ENCODE results near the gene ANKRD30B.
"Not testable (repeated sequence)": the region's sequence is repeated elsewhere in the genome, so short reads cannot be mapped to it uniquely, and the experiment has no call there.

Gene ANKRD30B

DNA sequence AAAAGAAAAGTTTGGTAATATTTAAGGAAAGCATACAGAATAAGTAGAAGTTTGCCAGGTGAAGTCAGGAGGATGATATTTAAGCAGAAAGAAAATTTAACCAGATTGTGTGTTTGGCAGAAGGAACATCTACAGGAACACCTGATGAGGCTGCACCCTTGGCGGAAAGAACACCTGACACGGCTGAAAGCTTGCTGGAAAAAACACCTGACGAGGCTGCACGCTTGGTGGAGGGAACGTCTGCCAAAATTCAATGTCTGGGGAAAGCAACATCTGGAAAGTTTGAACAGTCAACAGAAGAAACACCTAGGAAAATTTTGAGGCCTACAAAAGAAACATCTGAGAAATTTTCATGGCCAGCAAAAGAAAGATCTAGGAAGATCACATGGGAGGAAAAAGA is 15.6 kb downstream of the ANKRD30B start:
- H3K9me3 ChIP-seq (ENCODE audit: control extremely low read depth in 1 of 5, control insufficient read depth in 4 of 5, insufficient read depth in 2 of 5, low read depth in 1 of 5, low read length in 4 of 5); H3K4me1 ChIP-seq (ENCODE audit: control extremely low read depth in 1 of 4, control insufficient read depth in 4 of 4, insufficient read depth in 4 of 4, low read length in 3 of 4); H3K36me3 ChIP-seq (ENCODE audit: control insufficient read depth in 4 of 4, insufficient read depth in 4 of 4, low read length in 3 of 4); DNase-seq; H3K4me3 ChIP-seq (ENCODE audit: control insufficient read depth in 1 of 7, extremely low read depth in 1 of 7, insufficient read depth in 4 of 7, low read depth in 2 of 7, low read length in 6 of 7); H3K27me3 ChIP-seq (replicated peaks in 2 of 5; ENCODE audit: control insufficient read depth in 4 of 5, insufficient read depth in 5 of 5, low read length in 4 of 5); POLR2A ChIA-PET; H3K27ac ChIP-seq (ENCODE audit: insufficient read depth in 1 of 2, low read depth in 1 of 2, low read length in 2 of 2, poor library complexity in 1 of 2, severe bottlenecking in 2 of 2); CTCF ChIA-PET: not testable (repeated sequence)
- 93% methylated on average over 5 of the region's 5 CpGs for WGBS (ENCODE audit: insufficient coverage)

- H3K36me3 ChIP-seq (ENCODE audit: control insufficient read depth in 4 of 4, insufficient read depth in 4 of 4, low read length in 3 of 4) = no peaks in the 10 kb centered on the region
- peaks cover 0 to 3% (median 0%) of the 10 kb centered on the region in 5 experiments for H3K9me3 ChIP-seq (ENCODE audit: control extremely low read depth in 1 of 5, control insufficient read depth in 4 of 5, insufficient read depth in 2 of 5, low read depth in 1 of 5, low read length in 4 of 5)
- CTCF ChIA-PET = no interaction called here
- DNase-seq = no peak
- POLR2A ChIA-PET = no interaction called here
- no peaks in the 10 kb centered on the region for H3K4me1 ChIP-seq (ENCODE audit: control extremely low read depth in 1 of 4, control insufficient read depth in 4 of 4, insufficient read depth in 4 of 4, low read length in 3 of 4)
- no peak overlapping the region for H3K27ac ChIP-seq (ENCODE audit: insufficient read depth in 1 of 2, low read depth in 1 of 2, low read length in 2 of 2, poor library complexity in 1 of 2, severe bottlenecking in 2 of 2)
- no peak overlapping the region for H3K4me3 ChIP-seq (ENCODE audit: control insufficient read depth in 1 of 7, extremely low read depth in 1 of 7, insufficient read depth in 4 of 7, low read depth in 2 of 7, low read length in 6 of 7)
- H3K27me3 ChIP-seq (replicated peaks in 2 of 5; ENCODE audit: control insufficient read depth in 4 of 5, insufficient read depth in 5 of 5, low read length in 4 of 5) = no peaks in the 10 kb centered on the region
Observed at GRCh38 chr18:14767474-14767873, 19.5 kb downstream of the ANKRD30B start.

DNA sequence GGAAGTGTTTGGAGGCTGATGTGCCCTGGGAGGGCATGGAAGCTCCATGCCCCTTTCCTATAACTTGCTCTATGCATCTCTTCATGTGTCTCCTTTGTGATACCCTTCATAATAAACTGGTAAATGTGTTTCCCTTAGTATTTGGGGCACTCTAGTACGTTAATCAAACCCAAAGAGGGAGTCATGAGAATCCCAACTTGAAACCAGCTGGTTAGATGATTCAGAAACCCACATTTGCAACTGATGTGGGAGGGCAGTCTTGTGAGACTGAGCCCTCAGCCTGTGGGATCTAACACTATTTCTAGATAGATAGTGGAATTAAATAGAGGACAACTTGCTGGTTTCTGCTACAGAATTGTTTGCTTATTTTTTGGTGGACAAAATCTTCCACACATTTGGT is 20.3 kb downstream of the ANKRD30B start:
- Histone ChIP-seq H3K27ac (ENCODE audit: insufficient read depth in 1 of 2, low read depth in 1 of 2, low read length in 2 of 2, poor library complexity in 1 of 2, severe bottlenecking in 2 of 2) (no peak overlapping the region), H3K4me3 (ENCODE audit: control insufficient read depth in 1 of 7, extremely low read depth in 1 of 7, insufficient read depth in 4 of 7, low read depth in 2 of 7, low read length in 6 of 7) (no peak overlapping the region), H3K4me1 (ENCODE audit: control extremely low read depth in 1 of 4, control insufficient read depth in 4 of 4, insufficient read depth in 4 of 4, low read length in 3 of 4) (no peaks in the 10 kb centered on the region), H3K9me3 (ENCODE audit: control extremely low read depth in 1 of 5, control insufficient read depth in 4 of 5, insufficient read depth in 2 of 5, low read depth in 1 of 5, low read length in 4 of 5) (peaks cover 0 to 3% (median 0%) of the 10 kb centered on the region in 5 experiments), H3K36me3 (ENCODE audit: control insufficient read depth in 4 of 4, insufficient read depth in 4 of 4, low read length in 3 of 4) (no peaks in the 10 kb centered on the region), H3K27me3 (replicated peaks in 2 of 5; ENCODE audit: control insufficient read depth in 4 of 5, insufficient read depth in 5 of 5, low read length in 4 of 5) (no peaks in the 10 kb centered on the region)
- DNase-seq = no peak
- CTCF ChIA-PET = no interaction called here
- 27% methylated on average over 1 of the region's 1 CpG for WGBS (ENCODE audit: insufficient coverage)
- POLR2A ChIA-PET = no interaction called here

GRCh38 chr18:14769381-14769780 is 21.4 kb downstream of the ANKRD30B start:
- Histone ChIP-seq H3K4me1 (ENCODE audit: control extremely low read depth in 1 of 4, control insufficient read depth in 4 of 4, insufficient read depth in 4 of 4, low read length in 3 of 4) (no peaks in the 10 kb centered on the region), H3K36me3 (ENCODE audit: control insufficient read depth in 4 of 4, insufficient read depth in 4 of 4, low read length in 3 of 4) (no peaks in the 10 kb centered on the region), H3K27me3 (replicated peaks in 2 of 5; ENCODE audit: control insufficient read depth in 4 of 5, insufficient read depth in 5 of 5, low read length in 4 of 5) (no peaks in the 10 kb centered on the region), H3K4me3 (ENCODE audit: control insufficient read depth in 1 of 7, extremely low read depth in 1 of 7, insufficient read depth in 4 of 7, low read depth in 2 of 7, low read length in 6 of 7) (no peak overlapping the region), H3K9me3 (ENCODE audit: control extremely low read depth in 1 of 5, control insufficient read depth in 4 of 5, insufficient read depth in 2 of 5, low read depth in 1 of 5, low read length in 4 of 5) (peaks cover 0 to 3% (median 0%) of the 10 kb centered on the region in 5 experiments), H3K27ac (ENCODE audit: insufficient read depth in 1 of 2, low read depth in 1 of 2, low read length in 2 of 2, poor library complexity in 1 of 2, severe bottlenecking in 2 of 2) (no peak overlapping the region)
- no CpG with 5 or more reads among the region's 2 CpGs for WGBS (ENCODE audit: insufficient coverage)
- ChIA-PET POLR2A (no interaction called here), CTCF (no interaction called here)
- no peak for DNase-seq

- no peak for DNase-seq
- ChIA-PET POLR2A (no interaction called here), CTCF (no interaction called here)
- no peaks in the 10 kb centered on the region for H3K27me3 ChIP-seq (replicated peaks in 2 of 5; ENCODE audit: control insufficient read depth in 4 of 5, insufficient read depth in 5 of 5, low read length in 4 of 5)
- WGBS (ENCODE audit: insufficient coverage) = 100% methylated on average over 1 of the region's 2 CpGs
- H3K36me3 ChIP-seq (ENCODE audit: control insufficient read depth in 4 of 4, insufficient read depth in 4 of 4, low read length in 3 of 4) = no peaks in the 10 kb centered on the region
- no peak overlapping the region for H3K27ac ChIP-seq (ENCODE audit: insufficient read depth in 1 of 2, low read depth in 1 of 2, low read length in 2 of 2, poor library complexity in 1 of 2, severe bottlenecking in 2 of 2)
- no peak overlapping the region for H3K4me3 ChIP-seq (ENCODE audit: control insufficient read depth in 1 of 7, extremely low read depth in 1 of 7, insufficient read depth in 4 of 7, low read depth in 2 of 7, low read length in 6 of 7)
- H3K4me1 ChIP-seq (ENCODE audit: control extremely low read depth in 1 of 4, control insufficient read depth in 4 of 4, insufficient read depth in 4 of 4, low read length in 3 of 4) = no peaks in the 10 kb centered on the region
- H3K9me3 ChIP-seq (ENCODE audit: control extremely low read depth in 1 of 5, control insufficient read depth in 4 of 5, insufficient read depth in 2 of 5, low read depth in 1 of 5, low read length in 4 of 5) = no peaks in the 10 kb centered on the region
Observed at GRCh38 chr18:14776801-14777200, 28.8 kb downstream of the ANKRD30B start.

GRCh38 chr18:14781671-14782070 is 33.7 kb downstream of the ANKRD30B start:
- H3K27me3 ChIP-seq (replicated peaks in 2 of 5; ENCODE audit: control insufficient read depth in 4 of 5, insufficient read depth in 5 of 5, low read length in 4 of 5) = no peaks in the 10 kb centered on the region
- no peak overlapping the region for H3K27ac ChIP-seq (ENCODE audit: insufficient read depth in 1 of 2, low read depth in 1 of 2, low read length in 2 of 2, poor library complexity in 1 of 2, severe bottlenecking in 2 of 2)
- no peak overlapping the region for H3K4me3 ChIP-seq (ENCODE audit: control insufficient read depth in 1 of 7, extremely low read depth in 1 of 7, insufficient read depth in 4 of 7, low read depth in 2 of 7, low read length in 6 of 7)
- ChIA-PET POLR2A (no interaction called here), CTCF (no interaction called here)
- DNase-seq = no peak
- WGBS (ENCODE audit: insufficient coverage) = no CpG with 5 or more reads among the region's 3 CpGs
- H3K9me3 ChIP-seq (ENCODE audit: control extremely low read depth in 1 of 5, control insufficient read depth in 4 of 5, insufficient read depth in 2 of 5, low read depth in 1 of 5, low read length in 4 of 5) = no peaks in the 10 kb centered on the region
- H3K36me3 ChIP-seq (ENCODE audit: control insufficient read depth in 4 of 4, insufficient read depth in 4 of 4, low read length in 3 of 4) = no peaks in the 10 kb centered on the region
- no peaks in the 10 kb centered on the region for H3K4me1 ChIP-seq (ENCODE audit: control extremely low read depth in 1 of 4, control insufficient read depth in 4 of 4, insufficient read depth in 4 of 4, low read length in 3 of 4)

DNA sequence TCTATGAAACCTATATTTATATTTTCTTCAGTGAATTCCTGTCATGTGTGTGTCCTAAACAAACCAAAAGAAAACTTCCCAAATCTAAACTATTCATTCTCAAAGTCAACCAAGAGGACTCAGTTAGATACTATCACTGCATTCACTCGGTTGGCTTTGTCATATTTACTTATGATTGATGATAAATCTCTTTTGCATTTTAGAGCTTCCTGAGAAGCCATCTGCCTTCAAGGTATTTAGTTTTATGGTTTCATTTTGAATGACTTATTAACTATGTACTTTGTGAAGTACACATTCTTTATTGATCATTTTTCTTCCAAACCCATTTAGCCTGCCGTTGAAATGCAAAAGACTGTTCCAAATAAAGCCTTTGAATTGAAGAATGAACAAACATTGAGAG is 36.2 kb downstream of the ANKRD30B start:
- Histone ChIP-seq H3K36me3 (ENCODE audit: control insufficient read depth in 4 of 4, insufficient read depth in 4 of 4, low read length in 3 of 4) (no peaks in the 10 kb centered on the region), H3K4me1 (ENCODE audit: control extremely low read depth in 1 of 4, control insufficient read depth in 4 of 4, insufficient read depth in 4 of 4, low read length in 3 of 4) (no peaks in the 10 kb centered on the region), H3K27me3 (replicated peaks in 2 of 5; ENCODE audit: control insufficient read depth in 4 of 5, insufficient read depth in 5 of 5, low read length in 4 of 5) (no peaks in the 10 kb centered on the region), H3K9me3 (ENCODE audit: control extremely low read depth in 1 of 5, control insufficient read depth in 4 of 5, insufficient read depth in 2 of 5, low read depth in 1 of 5, low read length in 4 of 5) (no peaks in the 10 kb centered on the region), H3K27ac (ENCODE audit: insufficient read depth in 1 of 2, low read depth in 1 of 2, low read length in 2 of 2, poor library complexity in 1 of 2, severe bottlenecking in 2 of 2) (no peak overlapping the region), H3K4me3 (ENCODE audit: control insufficient read depth in 1 of 7, extremely low read depth in 1 of 7, insufficient read depth in 4 of 7, low read depth in 2 of 7, low read length in 6 of 7) (no peak overlapping the region)
- ChIA-PET CTCF (no interaction called here), POLR2A (no interaction called here)
- WGBS (ENCODE audit: insufficient coverage) = no CpG with 5 or more reads among the region's 2 CpGs
- DNase-seq = no peak

DNA sequence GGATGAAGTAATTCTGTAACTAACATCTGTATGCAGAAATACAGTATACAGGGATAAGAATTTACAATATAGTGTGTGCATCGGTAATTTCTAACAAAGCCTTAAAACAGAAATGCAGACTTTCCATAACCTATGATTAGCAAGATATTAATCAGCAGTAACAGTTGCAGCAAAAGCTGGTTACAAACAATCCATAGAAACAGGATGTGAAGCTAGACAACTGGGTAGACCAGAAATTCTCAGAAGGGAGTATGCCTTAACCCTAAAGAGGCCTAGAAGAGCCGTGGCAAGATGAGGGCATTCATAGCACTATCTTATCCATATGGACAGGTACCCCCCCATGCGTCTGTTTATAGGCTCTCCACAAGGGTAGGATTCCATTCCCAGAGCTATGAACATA is 48.9 kb downstream of the ANKRD30B start:
- CTCF ChIA-PET; H3K27me3 ChIP-seq (replicated peaks in 2 of 5; ENCODE audit: control insufficient read depth in 4 of 5, insufficient read depth in 5 of 5, low read length in 4 of 5); H3K27ac ChIP-seq (ENCODE audit: insufficient read depth in 1 of 2, low read depth in 1 of 2, low read length in 2 of 2, poor library complexity in 1 of 2, severe bottlenecking in 2 of 2); POLR2A ChIA-PET; H3K36me3 ChIP-seq (ENCODE audit: control insufficient read depth in 4 of 4, insufficient read depth in 4 of 4, low read length in 3 of 4); DNase-seq; H3K4me3 ChIP-seq (ENCODE audit: control insufficient read depth in 1 of 7, extremely low read depth in 1 of 7, insufficient read depth in 4 of 7, low read depth in 2 of 7, low read length in 6 of 7); H3K9me3 ChIP-seq (ENCODE audit: control extremely low read depth in 1 of 5, control insufficient read depth in 4 of 5, insufficient read depth in 2 of 5, low read depth in 1 of 5, low read length in 4 of 5); H3K4me1 ChIP-seq (ENCODE audit: control extremely low read depth in 1 of 4, control insufficient read depth in 4 of 4, insufficient read depth in 4 of 4, low read length in 3 of 4): not testable (repeated sequence)
- WGBS (ENCODE audit: insufficient coverage) = 100% methylated on average over 2 of the region's 3 CpGs
